Measurements from ENCODE around the gene SPOUT1.

Gene SPOUT1

DNA sequence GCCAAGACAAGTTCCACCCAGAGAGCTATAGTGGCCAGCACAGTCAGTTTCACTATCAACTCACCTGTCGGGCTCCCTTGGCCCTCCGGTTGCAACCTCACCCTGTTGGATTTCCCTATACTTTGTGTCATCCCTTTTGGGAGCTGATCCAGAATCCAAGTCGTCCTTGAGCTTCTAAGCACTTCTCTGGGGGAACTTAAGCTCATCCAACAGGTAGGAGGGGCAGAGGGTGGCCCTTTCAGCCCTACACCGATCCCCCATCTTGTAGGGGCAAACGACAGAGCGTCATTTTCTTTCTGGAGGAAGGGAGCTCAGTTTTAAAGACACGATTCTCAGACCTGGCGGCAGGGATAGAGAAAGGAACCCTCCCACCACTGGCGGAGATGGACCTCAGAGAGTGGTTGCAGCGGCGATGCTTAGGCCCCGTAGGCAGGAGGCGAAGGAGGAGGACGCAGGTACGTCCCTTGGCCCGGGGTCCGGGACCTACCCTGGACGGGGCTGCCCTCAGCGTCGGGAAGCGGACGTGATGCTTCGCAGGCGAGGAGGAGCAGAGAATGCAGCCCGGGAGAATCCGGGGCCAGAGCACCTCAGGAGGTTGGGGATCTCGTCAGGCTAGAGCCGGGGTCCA is 58.4 kb downstream of the SPOUT1 start:
- no peak for DNase-seq

DNA sequence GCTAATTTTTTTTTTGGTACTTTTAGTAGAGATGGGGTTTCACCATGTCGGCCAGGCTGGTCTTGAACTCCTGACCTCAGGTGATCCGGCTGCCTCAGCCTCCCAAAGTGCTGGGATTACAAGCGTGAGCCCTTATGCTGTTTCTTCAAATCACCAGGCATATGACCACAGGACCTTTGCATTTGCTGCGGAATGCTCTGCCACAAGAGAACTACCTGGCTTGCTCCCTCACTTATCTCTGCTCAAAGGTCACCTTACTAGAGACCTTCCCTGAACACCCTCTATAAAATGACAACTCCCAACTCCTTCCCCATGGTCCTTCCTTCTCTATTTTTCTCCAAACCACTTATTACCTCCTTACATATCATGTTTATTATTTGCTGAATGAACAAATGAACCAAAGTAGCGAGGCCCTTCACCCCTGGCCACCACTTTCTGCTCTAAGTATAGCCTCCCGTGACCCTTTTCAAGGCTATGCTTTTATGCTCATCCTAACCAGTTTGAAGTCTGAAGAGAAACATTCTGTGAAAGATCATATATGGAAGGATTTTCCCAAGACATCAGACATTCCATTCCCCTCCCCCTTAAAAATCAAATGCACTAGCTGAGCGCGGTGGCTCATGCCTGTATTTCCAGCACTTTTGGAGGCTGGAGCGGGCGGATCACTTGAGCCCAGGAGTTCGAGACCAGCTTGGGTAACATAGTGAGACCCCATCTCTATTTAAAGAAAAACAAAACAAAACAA is 59.1 kb downstream of the SPOUT1 start:
- DNase-seq: no peak

Measured in activated naive CD4-positive, alpha-beta T cell (primary cell).